Effector memory CD8-positive, alpha-beta T cell (primary cell): ENCODE measurements around the gene RRN3.
"Not testable (repeated sequence)": the region's sequence is repeated elsewhere in the genome, so short reads cannot be mapped to it uniquely, and the experiment has no call there.

ENCODE experiments used
- ATAC-seq: fragments of 150-1000 bp; cut with Tn5 transposase; replicated peaks from 2 replicates; pipeline ENCODE4 v1.10.0; 2021; ENCODE audit warnings: mild to moderate bottlenecking, moderate library complexity
- DNase-seq, 3 experiments: peaks; one replicate each; pipeline ENCODE4 v3.0.0; 2021
- H3K27ac Mint-ChIP-seq, 2 donors: one replicate each; pipeline ENCODE4 v1.8.0; 2022; ENCODE audit warnings: mild to moderate bottlenecking in 2 of 2, mixed read lengths in 2 of 2, moderate library complexity in 2 of 2
- H3K27me3 Mint-ChIP-seq, 2 donors: one replicate each; pipeline ENCODE4 v1.8.0; 2022; ENCODE audit warnings: mixed read lengths in 2 of 2
- H3K36me3 Mint-ChIP-seq: one replicate; pipeline ENCODE4 v1.8.0; 2022; ENCODE audit warnings: mild to moderate bottlenecking, moderate library complexity, mixed read lengths; ENCODE audit not compliant: insufficient read depth
- H3K4me1 Mint-ChIP-seq, 2 donors: one replicate each; pipeline ENCODE4 v1.8.0; 2022; ENCODE audit warnings: low read depth in 2 of 2, mixed read lengths in 2 of 2
- H3K4me3 Mint-ChIP-seq, 2 donors: one replicate each; pipeline ENCODE4 v1.8.0; 2022; ENCODE audit warnings: mild to moderate bottlenecking in 2 of 2, mixed read lengths in 2 of 2, moderate library complexity in 2 of 2
- H3K9me3 Mint-ChIP-seq, 2 donors: one replicate each; pipeline ENCODE4 v1.8.0; 2022; ENCODE audit warnings: mixed read lengths in 2 of 2

The RRN3 gene

GRCh38 chr16:15023381-15024077, 70.5 kb downstream of the RRN3 start:
- not testable (repeated sequence) for H3K27me3 Mint-ChIP-seq, H3K9me3 Mint-ChIP-seq, DNase-seq, ATAC-seq, H3K4me3 Mint-ChIP-seq
- peaks cover 8 to 22% of the 10 kb centered on the region in 2 donors for H3K4me1 Mint-ChIP-seq
- peaks cover 67% of the 10 kb centered on the region for H3K36me3 Mint-ChIP-seq
- H3K27ac Mint-ChIP-seq, result peak overlapping the region in 1 of 2 donors; percentile 41

DNA sequence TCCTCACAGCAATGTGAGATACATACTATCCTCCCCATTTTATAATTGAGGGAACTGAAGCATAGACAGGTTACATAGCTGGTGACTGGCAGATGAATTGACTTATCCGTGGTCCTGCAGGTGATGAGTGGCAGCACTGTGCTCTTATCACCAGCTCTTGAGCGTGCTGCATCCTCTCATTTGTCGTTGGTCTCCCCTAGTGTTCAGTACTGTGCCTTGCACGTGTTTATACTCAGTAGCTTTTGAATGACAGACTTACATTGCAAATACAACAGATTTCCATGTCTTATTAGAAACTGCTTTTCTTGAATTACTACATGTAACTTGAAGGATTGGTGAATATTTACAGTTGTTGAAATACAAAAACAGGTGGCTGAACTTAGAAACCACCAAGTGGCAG, 71.9 kb downstream of the RRN3 start:
- not testable (repeated sequence) for H3K27me3 Mint-ChIP-seq, H3K4me3 Mint-ChIP-seq, H3K9me3 Mint-ChIP-seq
- H3K36me3 Mint-ChIP-seq, result peaks cover 67% of the 10 kb centered on the region
- DNase-seq, result peak; percentile 53 to 71 (median 57)
- H3K4me1 Mint-ChIP-seq, result peaks cover 8 to 22% of the 10 kb centered on the region in 2 donors
- ATAC-seq, result peak; percentile 100
- H3K27ac Mint-ChIP-seq, result peak overlapping the region; percentile 8 to 69

DNA sequence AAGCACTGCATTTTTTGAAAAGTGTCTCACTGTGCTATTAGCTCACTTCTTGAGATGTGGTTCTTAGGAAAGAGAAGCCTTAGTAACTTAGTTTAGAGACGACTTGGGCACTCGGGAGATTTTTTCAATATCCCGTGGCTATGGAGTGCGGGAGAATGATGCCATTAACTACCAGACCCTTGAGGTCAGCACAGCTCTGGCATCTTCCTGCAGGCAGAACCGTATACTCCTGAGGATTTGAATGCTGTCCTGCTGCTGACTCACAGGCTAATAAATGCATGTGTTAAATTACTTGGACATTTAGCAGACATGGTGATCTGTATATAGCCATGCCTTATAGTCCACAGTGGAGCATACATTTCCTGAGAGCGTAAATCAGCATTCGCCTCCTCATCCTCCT, 72.6 kb downstream of the RRN3 start:
- DNase-seq, H3K9me3 Mint-ChIP-seq, H3K4me3 Mint-ChIP-seq, ATAC-seq, H3K27me3 Mint-ChIP-seq: not testable (repeated sequence)
- Mint-ChIP-seq H3K4me1 (peaks cover 8 to 22% of the 10 kb centered on the region in 2 donors), H3K27ac (peak overlapping the region; percentile 1 to 69), H3K36me3 (peaks cover 71% of the 10 kb centered on the region)

DNA sequence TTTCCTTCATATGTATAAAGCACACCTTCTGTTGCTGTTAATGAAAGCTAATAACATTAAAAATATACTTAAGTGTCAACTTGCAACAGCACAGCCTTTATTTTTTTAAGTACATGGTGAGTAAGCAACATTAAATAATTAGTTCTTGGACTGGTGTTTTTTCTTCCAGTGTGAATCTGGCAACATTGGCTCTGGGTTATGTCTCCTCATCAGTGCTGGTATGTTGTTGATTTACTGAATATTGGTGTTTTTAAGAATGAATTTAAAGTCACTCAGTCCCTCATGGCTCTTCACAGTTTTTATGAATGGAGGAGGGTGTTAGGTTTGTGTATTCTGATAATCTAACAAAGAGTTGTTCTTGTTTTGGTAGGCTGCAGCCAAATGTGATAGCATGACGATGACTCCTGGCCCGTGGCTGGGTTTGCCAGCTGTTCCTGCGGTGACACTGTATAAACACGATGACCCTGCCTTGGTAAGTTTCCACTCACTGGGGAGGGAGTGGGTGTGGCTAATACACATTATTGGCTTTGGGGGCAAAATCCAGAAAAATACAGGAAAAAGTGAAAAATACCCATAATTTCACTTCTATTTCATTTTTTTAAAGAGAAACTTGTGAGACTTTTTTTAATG, 77.0 kb downstream of the RRN3 start:
- Mint-ChIP-seq H3K36me3 (peaks cover 81% of the 10 kb centered on the region), H3K4me1 (peaks cover 15 to 25% of the 10 kb centered on the region in 2 donors), H3K27ac (peak overlapping the region; percentile 77 to 89)
- H3K9me3 Mint-ChIP-seq, ATAC-seq, H3K27me3 Mint-ChIP-seq, H3K4me3 Mint-ChIP-seq, DNase-seq: not testable (repeated sequence)

- H3K27ac Mint-ChIP-seq, result peak overlapping the region; percentile 77 to 89
- H3K36me3 Mint-ChIP-seq, result peaks cover 88% of the 10 kb centered on the region
- not testable (repeated sequence) for H3K4me3 Mint-ChIP-seq, H3K27me3 Mint-ChIP-seq, ATAC-seq, H3K9me3 Mint-ChIP-seq, DNase-seq
- peaks cover 12 to 26% of the 10 kb centered on the region in 2 donors for H3K4me1 Mint-ChIP-seq
These were observed 77.7 kb downstream of the RRN3 start for GRCh38 chr16:15016354-15016753.

DNA sequence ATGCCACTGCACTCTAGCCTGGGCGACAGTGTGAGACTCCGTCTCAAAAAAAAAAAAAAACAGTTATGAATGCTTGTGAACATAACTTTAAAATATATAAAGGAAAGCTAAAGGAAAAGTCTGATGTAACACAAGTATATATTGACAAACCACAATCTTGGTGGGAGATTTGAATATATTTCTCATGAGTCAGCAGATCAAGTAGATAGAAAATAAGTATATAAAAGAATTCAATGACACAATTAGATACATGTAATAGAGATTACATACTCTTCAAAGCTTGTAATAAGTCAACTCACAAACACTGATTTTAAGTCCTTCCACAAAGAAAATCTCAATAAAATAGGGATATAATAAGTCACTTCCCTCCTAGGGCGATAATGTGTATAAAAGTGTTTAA, 78.4 kb downstream of the RRN3 start:
- H3K4me3 Mint-ChIP-seq, H3K9me3 Mint-ChIP-seq, H3K27me3 Mint-ChIP-seq, H3K27ac Mint-ChIP-seq, DNase-seq, ATAC-seq: not testable (repeated sequence)
- peaks cover 12 to 31% of the 10 kb centered on the region in 2 donors for H3K4me1 Mint-ChIP-seq
- H3K36me3 Mint-ChIP-seq, result peaks cover 88% of the 10 kb centered on the region

DNA sequence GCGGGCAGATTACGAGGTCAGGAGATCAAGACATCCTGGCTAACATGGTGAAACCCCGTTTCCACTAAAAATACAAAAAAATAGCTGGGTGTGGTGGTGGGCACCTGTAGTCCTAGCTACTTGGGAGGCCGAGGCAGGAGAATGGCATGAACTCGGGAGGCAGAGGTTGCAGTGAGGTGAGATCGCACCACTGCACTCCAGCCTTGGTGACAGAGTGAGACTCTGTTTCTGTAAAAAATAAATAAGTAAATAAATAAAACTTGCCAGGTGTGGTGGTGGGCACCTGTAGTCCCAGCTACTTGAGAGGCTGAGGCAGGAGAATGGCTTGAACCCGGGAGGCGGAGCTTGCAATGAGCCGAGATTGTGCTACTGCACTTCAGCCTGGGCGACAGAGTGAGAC, 81.1 kb downstream of the RRN3 start:
- H3K9me3 Mint-ChIP-seq, DNase-seq, H3K27me3 Mint-ChIP-seq, ATAC-seq: not testable (repeated sequence)
- Mint-ChIP-seq H3K4me3 (peak overlapping the region in 1 of 2 donors; percentile 31), H3K4me1 (peaks cover 15 to 40% of the 10 kb centered on the region in 2 donors), H3K27ac (peak overlapping the region; percentile 85 to 95), H3K36me3 (peaks cover 90% of the 10 kb centered on the region)
